HG03097 (cell line): Measurements from ENCODE around the gene CNTRL.

Experiments
- ATAC-seq: cut with Tn5 transposase; IDR thresholded peaks from one replicate; pipeline ENCODE4 v1.9.1; 2021; ENCODE audit not compliant: unreplicated experiment, low FRiP score

Gene CNTRL

DNA sequence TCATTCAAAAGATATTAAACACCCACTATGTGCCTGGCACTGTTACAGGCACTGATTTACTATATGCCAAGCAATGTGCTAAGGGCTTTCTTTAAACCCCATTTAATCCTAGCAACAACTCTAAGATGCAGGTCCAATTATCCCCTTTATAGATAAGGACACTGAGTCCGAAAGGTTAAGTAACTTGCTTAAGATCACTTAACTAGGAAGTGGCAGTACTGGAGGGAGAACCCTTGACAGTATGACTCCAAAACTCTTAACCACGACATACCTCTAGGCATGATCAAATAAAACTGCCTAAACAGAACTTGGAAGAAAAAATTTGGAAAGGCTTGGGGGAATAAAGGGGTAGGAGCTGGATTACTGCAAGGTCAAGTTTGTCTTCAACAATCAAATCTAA, 125.2 kb downstream of the CNTRL start:
- no peak for ATAC-seq

- no peak for ATAC-seq
These were observed 125.6 kb downstream of the CNTRL start for GRCh38 chr9:121200356-121200755.

DNA sequence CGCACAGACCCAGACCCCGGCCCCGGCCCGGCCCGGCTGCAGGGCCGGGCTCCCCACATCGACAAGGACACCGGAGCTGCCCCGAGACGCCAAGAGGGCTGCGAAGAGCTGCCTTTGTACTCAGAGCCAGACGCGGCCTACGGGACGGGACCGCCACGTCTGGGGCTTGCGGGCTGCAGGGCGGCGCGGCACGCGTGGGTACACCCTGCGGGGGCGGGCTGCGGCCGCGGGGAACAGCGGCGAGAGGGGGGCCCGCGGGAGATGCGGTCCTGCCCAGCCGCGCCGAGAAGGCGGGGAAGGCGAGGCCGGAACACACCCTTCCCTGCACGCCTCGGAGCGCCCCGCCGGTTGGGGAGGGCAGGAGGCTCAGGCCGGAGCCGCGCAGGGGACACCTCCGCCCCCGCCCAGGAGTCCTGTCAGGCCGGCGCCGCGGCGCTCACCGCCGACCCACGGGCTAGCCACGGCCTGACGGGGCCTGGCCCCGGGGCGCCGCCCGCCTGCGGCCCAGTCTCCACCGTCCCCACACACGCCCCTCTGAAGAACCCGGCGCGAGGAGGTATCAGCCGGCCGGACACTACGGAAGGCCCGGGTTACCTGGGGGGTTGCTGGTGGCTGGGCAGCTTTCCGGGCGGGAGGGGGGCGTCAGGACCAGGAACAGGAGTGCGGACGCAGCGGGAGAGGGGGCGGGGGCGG, 126.4 kb downstream of the CNTRL start:
- peak; percentile 22 for ATAC-seq

GRCh38 chr9:121201738-121202533, 127.2 kb downstream of the CNTRL start, which contains the start of gene RAB14:
TSS of gene RAB14 (minus strand) at chr9:121201869. CDS start at chr9:121193412, 8,457 bp downstream.
- peak; percentile 84 for ATAC-seq

DNA sequence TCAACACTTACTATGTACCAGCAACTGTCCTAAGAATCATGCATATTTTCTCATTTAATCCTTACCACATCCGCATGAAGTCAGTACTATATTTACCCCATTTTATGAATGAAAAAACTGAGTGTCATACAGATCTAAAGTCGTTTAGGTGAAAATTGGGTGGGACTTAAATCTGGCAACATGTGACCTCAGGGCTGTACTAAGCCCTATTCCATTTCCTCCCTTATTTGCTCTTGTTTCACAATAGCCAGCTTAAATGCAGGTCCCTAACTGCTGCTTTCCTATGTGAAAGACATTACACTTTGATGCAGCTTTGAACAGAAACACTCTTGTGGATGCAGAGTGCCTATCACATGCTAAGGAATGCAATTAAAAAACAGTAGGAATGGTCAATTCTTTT, 129.4 kb downstream of the CNTRL start:
- ATAC-seq: no peak

GRCh38 chr9:121204611-121205010, 129.9 kb downstream of the CNTRL start:
- ATAC-seq: no peak

- ATAC-seq: peak; percentile 12
These were observed 132.0 kb downstream of the CNTRL start for GRCh38 chr9:121206516-121207370.

DNA sequence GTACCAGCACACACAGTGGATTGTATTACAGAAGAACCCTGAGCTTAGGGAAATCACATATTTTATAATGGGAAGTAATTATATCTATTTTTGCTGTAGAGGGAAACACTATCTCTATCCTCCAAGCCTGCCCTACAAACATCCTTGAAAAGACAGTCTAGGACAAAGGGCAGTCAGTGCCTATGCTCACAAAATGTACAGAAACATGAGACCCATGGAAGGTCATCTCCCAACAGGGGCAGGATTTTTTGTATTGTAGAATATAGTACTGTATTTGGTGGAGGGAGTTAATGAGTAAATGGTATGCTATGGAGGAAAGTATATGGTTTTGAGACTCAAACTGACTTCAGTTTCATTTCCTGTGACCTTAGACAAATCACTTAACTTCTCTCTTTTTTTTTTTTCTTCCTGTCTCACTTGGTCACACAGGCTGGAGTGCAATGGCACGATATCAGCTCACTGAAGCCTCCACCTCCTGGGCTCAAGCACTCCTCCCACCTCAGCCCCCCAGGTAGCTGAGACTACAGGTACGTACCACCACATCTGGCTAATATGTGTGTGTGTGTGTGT, 132.7 kb downstream of the CNTRL start:
- ATAC-seq: peak; percentile 73

DNA sequence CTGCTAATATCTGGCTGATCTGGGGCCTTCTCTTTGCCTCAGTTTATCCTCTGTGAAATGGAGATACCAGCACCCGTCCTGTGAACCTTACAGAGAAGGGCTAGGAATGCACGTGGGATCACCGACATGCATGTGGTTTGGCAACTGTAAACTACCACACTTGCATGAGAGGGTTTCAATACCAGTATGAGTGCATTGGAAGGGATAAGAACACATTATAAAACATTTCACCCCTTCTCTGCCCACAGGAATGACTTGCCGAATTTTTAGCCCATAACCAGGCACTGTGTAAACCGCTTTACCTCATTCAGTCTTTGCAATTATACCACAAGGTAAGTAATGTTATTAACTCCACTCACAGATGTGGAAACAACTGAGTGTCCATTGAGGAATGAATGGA, 135.8 kb downstream of the CNTRL start:
- no peak for ATAC-seq

GRCh38 chr9:121213136-121213806, 138.5 kb downstream of the CNTRL start:
- no peak for ATAC-seq

DNA sequence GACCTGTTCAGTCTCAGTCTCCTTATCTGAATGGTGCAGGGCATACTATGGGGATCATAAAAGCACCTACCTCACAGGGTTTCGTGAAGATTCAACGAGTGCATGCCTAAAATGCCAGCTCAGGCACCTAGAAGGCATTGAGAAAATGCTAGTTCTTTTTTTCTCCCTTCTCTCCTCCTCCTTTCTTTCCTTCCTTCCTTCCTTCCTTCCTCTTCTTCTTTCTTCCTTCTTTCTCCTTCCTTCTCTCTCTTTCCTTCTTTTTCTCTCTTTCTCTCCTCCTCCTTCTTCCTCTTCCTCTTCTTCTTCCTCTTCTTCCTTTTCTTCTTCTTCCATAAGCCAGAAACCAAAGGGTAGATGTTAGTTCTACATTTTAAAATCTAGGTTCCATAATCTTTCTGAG, 139.2 kb downstream of the CNTRL start:
- ATAC-seq: no peak

DNA sequence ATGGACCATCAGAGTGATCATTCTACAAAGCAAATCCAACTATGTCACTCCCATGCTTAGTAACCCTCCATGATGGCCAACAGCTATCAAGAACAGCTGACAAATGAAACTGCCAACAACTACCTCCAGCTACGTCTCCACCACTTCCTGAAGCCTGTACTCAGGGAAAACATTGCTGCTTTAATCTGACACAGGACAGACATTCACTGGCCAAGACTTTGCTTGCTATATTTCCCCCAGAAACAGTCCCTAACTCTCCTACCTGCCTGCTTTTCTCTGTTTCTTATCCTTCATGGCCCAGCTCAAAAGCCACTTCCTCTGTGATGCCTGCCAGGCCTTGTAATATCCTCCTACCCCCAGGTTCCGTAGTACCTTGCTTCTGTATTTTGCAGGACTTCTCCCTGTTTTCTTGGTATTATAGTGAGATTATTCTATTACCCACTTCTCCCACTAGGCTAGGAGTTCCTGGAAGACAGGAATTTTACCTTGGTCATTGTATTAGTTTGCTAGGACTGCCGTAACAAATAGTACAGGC, 141.6 kb downstream of the CNTRL start:
- ATAC-seq: no peak

DNA sequence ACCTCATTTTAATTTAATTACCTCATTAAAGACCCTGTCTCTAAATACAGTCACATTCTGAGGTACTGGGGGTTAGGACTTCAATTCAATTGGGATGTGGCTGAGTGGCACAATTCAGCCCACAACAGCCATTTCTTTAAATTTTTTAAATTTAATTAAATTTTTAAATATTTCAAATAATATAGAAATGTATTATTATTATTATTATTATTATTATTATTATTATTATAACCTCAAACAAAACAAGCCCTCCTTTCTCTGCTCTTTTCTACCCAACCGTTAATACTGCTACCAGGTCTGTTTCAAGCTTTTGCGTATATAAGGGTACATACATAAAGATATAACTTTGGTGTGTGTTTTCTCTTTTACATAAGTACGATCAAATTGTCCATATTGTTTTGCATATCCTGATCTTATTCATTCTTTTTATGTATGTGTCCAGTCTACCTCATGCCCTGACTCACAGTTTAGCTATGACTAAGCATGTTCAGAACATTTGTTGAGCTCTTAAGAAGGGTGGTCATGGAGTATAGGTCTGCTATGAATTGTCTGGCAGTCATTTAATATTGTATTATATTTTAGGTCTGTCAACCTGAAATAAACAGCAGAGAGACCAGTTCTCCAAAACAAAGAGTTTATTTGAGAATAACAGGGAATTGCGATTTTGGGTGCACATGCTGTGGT, 143.0 kb downstream of the CNTRL start:
- ATAC-seq: no peak

- no peak for ATAC-seq
These were observed 143.7 kb downstream of the CNTRL start for GRCh38 chr9:121218357-121219027.

- ATAC-seq: no peak
These were observed 144.8 kb downstream of the CNTRL start for GRCh38 chr9:121219530-121219929.

DNA sequence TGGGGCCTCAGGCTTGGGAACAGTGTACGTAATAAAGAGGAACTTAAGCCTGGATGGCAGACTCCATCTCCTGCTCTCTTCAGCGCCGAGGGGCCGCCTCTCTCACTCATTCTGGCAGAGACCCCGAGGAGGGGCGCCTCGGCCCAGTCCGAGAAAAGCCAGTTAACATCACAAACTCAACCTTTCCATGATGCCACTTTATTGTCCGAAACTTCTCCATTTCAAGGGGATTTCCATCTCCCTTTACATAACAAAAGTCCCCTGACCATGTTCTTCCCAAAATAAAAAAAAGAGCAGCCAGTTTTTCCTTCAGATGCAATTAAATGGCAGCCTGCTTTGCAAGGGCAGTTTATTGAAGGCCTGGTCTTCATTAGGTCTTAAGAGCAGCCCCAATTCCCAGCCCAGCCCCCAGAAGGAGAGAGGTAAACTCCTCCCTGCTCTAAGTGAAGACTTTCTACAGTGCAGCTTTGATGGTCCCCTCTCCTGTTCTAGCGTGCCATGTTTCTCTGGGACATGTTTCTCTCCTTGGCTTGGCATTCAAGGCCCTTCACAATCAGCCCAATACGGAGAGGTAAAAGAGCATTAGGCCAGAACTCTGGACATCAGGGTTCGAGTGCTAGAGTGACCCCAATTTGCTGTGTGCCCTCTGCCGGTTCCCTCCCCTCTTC, 146.4 kb downstream of the CNTRL start:
- no peak for ATAC-seq

GRCh38 chr9:121221664-121222055, 146.9 kb downstream of the CNTRL start:
- ATAC-seq: no peak

DNA sequence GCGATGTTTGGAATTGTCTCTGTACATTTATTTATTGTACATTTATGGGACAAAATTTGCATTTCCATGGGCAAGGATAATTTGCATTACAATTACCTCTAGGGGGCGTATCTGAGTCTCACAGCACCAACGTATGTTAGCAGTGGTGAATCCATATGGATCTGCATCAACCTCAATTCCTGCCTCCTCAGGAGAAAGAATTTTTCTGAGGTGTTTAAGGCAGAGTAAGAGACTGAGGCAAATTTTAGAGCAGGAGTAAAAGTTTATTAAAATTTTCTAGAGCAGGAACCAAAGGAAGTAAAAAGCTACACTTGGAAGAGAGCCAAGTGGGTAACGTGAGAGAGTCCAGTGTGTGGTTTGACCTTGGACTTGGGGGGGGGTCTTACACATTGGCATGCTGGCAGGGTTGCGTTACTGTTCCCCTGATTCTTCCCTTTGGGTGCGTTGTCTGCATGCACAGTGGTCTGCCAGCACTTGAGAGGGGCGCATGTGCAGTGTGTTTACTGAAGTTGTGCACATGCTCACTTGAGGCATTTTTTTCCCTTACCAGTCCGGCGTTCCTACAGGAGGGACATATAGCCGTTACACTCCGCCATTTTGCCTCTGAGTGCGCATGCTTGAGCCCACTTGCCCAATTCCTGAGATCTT, 147.9 kb downstream of the CNTRL start:
- no peak for ATAC-seq
